Measurements from ENCODE around the gene TTLL11.

The TTLL11 gene

DNA sequence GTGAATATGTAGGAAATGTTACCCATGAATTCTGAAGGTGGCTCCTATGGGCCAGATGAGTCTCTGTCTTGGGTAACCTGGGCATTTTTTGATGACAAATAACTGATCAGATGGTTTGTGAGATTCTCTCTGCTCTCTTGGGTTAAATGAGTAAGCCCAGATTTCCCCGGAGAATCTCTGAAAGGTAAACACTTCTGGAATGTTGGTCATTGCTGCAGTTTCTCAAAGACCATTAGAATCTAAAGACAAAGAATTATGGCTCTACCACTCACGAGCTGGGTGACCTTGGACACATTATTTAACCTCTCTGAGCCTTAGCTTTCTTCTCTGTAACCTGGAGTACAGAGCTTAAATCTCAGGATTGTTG lies 250.5 kb downstream of the TTLL11 start:
- no peak for DNase-seq

DNA sequence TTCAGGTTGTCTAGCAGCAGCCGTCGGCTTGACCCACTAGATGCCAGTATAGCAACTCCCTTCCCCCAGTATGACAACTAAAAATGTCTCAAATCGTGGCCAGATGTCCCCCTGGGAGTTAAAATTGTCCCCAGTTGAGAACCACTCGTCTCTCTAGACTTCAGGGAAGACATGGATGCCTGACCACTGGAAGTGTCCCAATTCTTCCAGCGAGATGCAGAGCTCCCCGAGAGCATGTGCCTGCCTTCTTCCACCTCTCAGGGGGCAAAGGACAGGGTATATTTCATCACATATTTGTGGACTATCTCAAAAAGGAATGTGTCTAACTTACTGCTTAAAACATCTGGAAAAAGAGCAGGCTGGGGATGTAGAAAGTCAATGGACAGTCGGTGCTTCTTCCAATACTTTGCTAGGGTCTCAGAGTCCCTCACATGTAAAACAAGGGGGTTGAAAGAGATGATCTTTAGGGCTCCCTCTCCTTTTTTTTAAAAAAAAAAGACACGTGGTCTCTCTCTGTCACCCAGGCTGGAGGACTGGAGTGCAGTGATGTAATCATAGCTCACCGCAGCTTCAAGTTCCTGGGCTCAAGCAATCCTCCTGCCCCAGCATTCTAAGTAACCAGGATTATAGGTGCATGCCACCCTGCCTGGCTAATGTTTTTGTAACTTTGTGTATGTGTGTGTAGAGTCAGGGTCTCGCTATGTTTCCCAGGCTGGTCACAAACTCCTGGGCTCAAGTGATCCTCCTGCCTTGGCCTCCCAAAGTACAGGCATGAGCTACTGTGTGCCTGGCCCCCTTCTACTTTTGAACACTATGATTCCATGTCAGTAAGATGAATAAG lies 251.1 kb downstream of the TTLL11 start:
- no peak for DNase-seq

DNA sequence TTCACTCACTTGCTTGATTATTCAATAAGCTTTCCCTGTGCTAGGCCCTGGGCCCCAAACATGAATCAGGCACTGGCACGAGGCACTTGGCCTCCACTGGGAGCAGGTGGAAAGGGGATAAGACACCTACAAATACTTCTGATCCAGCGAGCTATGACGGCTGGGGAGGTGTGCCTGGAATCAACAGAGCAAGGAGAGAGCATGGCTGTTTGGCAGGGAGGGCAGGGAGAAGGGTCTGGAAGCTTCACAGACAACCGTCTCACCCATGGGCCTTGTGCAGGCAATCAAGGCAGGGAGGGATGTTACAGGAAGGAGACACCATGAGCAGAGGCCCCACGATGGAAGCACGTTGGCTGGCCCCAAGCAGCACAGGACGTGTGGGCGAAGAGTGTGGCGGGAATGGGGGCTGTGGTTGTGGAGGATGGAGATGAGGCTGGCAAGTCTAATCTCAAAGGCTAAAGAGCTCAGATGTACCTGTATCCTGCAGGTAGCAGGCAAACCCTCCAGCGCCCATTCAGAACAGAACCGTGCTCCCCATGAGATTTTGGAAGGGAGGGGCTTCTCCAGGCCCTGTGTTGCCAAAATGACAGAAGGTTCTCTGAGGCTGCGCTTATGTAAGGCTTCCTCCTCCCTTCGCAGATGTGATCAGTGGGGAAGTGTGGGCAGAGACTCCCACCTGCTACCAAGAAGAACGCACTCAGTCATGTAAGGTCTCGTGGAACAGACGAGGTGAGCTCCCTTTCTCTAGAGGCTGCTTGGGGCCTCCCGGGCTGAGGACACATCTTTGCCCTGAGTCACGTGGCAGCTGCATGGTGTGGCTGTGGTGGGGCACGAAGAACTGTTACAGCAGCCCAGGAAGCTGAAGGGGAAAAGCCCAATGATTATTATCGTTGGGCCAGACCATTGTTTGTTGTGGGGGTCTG lies 252.0 kb downstream of the TTLL11 start:
- DNase-seq = no peak

DNA sequence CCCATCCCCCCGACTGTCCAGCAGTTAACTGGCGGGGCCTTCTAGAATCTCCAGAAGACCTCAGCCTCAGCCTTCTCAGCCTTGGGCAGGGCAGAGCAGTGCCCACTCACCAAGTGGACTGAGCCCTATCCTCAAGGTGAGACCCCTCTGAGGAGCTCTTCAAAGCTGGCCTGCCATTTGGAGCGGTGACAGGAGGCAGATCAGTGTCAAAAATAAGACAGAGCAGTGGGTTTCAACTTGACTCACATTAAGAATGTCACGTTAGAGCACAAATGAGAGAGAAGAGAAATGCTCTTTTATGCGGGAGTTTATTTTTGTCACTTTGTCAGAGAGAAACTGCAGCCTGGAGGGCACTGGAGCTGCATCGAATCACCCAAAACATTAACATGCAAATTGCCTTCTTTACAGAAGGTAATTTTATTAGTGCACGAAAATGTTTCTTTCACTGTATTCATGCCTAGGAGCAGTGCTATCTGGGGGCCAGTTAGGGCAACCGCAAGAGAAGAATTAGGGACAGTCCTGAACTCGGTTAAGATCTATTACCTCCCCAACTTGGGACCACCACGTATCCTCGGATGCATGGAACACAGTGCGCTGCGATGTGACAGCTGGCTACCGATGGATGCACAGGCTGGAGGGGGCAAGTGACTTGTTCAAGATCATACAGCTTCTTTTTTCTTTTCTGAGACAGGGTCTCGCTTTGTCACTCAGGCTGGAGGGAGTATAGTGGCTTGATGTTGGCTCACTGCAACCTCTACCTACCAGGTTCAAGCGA lies 253.2 kb downstream of the TTLL11 start:
- DNase-seq = no peak

DNA sequence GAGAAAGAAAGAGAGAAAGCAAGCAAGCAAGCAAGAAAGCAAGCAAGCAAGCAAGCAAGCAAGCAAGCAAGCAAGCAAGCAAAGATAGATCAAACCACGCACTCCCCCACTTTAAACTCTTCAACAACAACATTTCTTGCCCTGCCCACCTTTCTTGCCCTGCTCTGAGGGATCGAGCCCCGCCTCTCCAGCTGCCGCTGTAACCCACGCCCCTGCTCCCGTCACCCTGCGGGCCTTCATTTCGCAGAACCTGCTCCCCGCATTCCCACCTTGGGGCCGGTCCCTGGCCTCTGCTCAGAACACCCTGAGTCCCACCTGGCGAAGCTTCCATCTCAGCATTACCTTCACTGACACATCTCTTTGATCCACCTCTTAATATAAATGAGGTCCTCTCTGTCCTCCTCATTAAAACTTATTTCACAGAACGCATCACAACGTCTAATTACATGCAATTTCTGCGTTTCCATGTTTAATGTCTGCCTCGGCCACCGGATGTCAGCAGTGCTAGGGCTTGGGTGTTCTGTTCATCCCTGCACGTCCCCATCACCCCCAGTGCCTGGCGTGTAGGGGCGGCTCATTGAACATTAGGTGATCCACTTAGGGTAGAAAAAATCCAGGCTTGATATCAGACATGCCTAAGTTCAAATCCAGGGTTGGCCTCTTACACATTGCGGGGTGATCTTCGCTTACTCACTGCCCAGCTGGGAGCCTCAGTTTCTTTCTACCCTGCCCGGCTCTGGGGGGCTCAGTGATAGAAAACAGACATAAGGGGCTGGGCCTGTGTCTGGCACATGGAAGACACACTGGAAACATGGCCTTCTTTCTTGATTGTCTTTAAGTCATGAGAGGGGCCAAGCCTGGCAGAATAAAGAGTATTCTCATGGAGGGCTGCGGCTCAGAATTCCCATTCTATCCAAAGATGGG lies 254.1 kb downstream of the TTLL11 start:
- DNase-seq = no peak

DNA sequence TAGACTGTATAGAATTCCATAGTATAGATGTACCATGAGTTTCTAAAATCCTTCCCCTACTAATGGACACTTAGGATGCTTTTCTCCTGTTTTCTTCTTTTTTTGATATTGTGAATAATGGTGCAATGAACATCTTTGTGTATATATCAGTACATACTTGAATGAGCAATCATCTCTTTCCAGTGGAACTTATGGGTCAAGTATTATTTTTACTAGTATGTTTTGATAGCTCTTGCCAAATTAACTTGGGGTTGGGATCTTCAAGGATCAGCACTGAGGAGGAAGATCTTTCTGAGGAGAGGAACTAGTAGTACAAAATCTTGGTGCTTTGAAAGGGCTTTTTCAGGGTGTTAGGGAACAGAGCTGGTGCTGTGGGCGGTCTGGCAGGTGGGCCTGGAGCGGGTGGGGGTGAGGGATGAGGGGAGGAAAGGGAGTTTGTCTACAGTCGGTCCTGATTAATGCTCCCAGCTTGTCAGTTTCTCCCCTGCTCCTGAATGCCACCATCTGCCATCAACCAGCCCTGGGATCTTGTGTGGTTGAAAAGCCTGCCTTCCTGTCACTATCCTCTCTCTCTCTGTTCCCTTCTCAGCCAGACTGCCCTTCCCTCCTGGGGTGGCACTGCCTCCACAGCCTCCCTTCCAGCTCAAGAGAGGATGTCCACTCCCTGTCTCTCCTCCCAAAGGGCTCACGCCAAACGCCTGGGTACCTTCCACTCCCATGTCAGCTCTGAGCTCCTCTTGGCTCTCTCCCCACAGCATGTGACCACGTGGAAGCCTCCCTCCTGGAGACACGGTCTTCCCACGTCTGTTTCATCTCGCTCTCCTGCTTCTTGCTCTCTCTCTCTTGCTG lies 255.8 kb downstream of the TTLL11 start:
- no peak for DNase-seq

DNA sequence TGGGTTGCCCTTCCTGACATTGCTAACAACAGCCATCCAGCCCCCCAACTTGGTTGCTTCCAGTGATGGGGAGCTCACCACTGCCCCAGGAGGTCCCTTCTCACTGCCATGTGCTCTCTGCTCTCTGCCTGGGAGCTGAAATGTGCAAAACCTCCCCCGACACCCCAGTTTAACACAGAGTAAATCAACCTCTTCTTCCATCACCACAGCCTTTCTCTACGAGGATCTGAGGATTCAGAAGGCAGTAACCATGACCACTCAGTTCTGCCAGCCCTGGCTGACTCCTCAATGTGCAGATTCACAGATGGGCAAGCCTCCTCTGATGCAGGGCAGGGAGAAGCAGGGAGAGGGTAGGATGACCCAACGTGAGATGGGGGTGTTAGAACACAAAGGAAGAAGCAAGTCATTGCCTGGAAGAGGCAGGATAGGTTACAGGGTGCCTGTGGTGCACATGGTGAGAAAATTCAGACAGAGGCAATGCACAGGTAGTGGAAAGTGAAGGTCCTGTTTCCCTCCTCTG lies 256.7 kb downstream of the TTLL11 start:
- DNase-seq = no peak

DNA sequence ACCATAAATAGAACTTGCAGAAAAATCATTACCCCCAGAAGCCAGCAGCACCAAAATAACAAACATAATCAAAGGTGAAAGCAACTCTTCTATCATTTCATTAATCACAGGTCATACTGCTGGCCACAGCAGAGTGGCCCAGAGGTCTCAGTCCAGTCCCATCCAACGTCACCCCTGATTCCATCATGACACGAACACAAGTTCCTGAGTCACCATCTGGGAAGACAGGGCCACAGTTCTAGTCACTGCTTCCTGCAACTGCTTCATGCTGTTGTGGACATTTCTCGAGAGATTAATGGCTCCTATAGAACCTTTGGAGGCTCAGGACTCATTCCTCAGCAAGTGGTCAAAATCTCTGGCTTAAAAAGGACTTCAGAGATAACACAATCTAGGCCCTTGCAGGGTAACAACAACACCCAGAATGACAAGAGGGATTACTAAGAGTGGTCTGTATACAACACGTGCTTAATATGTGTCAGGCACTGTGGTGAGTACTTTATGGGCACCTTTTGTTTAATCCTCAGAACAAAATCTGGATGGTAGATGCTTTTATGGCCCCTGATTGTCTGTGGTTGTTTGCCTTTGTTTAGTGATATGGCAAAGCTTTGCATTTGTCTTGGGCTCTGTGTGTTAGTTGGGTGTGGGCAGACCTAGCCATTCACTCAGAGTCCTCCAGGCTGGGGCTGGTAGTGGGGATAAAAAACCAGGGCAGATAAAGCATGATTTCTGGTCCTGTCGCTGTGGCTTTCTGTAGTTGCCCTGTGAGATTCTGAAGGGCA lies 257.3 kb downstream of the TTLL11 start:
- no peak for DNase-seq

DNA sequence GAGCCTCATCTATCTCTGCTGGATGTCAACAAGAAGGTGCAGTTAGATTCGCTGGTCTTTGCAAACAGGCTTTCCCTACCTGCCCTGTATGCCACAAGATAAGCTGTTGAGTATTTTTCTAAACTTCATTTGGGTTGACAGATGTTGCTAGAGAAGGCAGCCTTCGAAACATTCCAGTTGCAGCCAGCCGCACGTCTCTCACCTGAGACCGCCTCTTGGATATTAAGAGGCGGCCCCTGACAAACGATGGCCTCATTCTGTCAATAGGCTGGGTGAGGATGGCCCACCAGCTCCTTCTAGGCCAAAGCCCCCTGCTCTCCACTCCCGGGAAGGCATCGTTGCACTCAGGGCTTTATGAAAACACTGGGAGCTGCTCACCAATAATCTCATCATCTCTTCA lies 260.0 kb downstream of the TTLL11 start:
- no peak for DNase-seq

DNA sequence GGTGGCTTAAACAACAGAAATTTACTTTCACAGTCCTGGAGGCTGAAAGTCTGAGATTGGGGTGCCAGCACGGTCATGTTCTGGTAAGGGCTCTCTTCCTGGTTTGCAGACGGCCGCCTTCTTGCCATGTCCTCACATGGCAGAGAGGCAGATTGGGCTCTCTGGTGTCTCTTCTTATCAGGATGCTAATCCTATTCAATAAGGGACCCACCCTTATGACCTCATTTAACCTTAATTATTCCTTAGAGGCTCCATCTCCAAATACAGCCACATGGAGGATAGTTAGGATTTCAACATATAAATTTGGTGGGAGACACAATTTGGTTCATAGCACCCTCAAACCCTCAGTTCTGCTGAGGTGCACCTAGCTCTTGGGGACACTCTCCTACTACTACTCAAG lies 261.2 kb downstream of the TTLL11 start:
- DNase-seq = no peak

DNA sequence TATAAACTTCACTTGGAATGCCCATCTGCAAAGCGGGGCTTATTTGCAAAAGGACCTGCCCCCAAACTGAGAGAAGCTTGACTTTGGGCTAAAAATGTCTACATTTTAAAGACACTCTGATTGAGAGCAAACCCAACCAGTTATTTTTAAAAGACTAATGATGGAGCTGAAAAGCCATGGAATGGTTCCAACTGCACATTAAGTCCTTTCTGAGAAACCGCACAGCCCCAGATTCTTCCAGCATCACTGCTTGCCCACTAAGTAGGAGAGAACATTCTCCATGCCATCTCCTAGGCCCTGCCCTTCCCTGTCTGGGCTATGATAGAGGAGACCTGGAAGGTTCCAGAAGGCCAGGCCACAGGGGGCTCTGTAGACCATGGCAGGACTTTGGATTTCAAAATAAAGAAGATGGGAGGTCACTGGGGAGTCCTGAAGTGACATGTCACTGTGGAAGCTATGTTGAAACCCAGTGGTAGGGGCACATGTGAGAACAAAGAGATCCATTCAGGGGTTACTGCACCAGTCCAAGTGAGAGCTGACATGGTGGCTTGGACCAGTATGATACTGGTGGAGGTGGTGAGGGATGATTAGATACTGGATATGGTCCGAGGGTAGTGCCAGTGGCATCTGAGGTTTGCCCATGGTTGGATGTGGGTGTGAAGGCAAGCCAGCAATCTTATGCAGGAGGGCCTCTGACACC lies 262.5 kb downstream of the TTLL11 start:
- no peak for DNase-seq

DNA sequence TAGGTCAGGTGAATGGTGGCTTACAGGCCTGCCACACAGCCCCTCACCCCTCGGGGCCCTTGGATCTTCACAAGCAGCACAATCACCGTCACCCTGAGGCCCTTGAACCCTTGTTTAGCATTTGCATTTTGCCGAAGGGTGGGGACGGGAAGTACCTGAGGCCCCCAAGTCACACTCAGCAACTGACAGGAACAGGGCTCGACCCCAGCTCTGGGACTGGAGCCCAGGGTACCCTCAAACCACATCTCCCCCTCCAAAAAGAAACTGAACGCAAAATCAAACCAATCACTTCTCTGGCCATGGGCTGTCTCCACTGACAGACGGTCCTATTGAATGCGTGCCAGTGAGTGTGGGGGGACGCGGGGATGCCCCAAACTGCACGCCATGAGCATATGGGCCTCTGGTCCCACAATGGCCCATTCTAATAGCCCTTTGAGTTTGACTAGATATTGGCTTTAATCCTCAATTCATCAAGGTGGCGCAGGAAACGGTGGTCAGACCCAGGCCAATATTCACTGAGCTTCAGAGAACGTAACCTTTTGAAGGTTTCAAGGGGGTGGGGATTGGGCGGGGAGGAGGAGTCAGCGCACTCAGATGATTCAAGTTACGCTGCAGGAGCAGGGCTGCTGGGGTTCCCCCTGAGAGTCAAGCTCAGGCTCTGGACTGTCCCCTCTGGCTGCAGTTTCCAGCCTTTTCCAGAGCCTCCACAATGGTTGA lies 265.7 kb downstream of the TTLL11 start:
- no peak for DNase-seq

DNA sequence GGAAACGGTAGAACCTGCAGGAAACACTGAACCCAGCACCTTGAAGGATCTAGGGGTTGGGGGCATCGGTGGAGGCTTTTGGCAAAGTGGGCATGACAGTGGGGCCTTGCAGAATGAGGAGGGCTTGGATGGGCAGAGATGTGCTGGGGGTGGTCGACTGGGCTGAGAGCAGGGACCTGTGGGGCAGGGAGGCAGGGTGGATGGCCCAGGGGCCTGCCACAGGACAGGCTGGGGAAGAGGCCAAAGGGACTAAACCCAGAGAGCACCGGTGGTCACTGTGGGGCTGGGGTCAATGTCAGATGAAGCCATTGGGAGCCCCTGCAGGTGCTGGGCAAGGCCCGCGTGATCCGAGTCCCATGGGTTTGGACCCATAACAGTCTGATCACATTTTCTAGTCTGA lies 266.4 kb downstream of the TTLL11 start:
- DNase-seq = no peak

DNA sequence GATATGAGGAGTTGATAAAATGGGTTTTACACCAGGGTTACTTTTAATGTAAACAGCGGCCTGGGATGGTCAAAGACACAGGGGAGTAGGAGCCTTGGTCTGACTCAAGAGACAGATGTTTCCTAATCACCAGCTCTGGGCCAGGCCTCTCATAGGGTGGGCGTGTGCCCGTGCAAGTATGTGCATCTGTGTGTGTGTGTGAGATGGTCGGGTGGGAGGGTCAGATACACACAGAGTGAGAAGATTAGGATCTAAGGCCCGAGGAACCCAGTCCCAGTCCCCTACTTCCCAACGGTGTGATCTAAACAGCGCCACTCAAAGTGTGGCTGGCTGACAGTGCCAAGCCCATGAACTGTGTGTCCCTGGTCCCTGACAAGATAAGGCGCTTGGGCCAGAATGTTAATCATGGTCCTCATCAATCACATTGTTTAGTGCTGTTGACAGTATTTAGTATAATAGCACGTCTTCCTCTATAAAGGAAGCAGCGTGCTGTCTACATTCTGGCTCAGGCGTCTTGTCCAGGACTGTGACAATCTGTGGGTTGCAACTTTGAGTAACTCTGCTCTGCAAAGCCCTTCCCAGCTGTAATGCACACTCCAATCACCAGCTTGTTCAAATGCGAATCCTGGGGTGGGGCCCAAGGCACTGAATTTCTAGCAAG lies 267.9 kb downstream of the TTLL11 start:
- no peak for DNase-seq

DNA sequence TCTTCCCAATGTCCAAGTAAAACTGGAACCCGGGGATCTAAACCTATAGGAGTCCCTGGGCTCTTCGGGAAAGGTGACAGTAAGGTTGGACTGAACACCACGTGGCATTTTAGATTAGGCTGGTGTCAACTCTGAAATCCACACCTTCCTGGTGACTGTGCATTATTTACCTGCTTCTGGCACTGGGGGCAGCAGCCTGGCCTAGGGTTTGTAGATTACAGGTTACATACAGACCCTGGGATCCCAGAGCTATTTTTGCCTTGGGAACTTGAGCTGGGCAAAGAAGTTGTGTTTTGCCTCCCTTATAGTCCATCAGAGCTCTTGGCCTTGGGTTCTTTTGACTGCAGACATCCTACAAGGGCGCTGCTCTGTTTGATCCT lies 268.5 kb downstream of the TTLL11 start:
- no peak for DNase-seq

DNA sequence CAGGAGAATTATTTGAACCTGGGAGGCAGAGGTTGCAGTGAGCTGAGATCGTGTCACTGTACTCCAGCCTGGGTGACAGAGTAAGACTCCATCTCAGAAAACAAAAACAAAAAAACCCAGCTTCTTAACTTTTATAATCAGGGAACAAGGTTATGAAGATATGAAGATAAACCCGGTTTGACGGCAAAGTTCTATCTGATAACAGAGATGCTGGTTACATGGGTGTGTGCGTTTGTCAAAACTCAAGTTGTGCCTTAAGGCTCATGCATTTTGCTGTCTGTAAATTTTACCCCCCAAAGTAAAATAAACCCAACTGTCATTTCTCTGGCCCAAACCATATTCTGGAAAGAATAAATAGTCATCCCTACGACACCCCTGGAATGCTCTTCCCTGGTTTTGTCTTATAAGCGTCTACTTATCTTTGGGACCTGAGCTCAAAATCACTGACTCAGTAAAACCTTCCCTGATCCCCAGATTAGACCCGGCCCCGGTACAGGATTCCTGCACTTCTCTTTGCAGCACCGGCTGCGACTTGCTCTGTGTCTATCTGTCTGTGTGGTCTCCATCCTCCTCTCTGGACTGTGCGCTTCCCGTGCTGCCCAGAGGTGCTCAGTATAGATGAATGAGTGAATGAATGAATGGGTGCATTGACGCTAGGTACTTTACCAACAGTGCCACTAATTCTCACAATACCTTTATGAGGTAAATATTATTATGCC lies 269.5 kb downstream of the TTLL11 start:
- no peak for DNase-seq

Data from NCI-H526 treated with DMSO at 0.1 percent for 48 hours (cell line).